Fibroblast of the conjunctiva (primary cell): Measurements from ENCODE around the gene APOH.
A peak's percentile ranks its signal among the peaks of the same experiment; 100 is the strongest.

ENCODE experiments used
- DNase-seq: peaks from one replicate; pipeline ENCODE4 v3.0.0-alpha.2; 2010; ENCODE audit warnings: low read depth

APOH gene

DNA sequence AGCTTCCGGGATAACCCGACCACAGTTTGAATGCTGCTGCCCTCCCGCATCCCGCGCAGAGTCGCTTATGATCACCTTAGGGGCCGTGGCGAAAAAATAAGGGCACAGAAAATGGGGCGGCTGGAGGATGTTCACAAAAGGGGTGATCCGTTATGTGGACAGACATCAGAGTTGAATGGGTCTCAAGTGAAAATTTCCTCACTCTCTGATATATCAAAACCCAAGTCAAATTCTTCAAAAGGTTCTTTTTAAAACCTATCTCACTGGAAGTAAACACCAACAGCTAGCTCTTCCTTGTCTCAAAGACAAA, 36.9 kb downstream of the APOH start:
- no peak for DNase-seq

DNA sequence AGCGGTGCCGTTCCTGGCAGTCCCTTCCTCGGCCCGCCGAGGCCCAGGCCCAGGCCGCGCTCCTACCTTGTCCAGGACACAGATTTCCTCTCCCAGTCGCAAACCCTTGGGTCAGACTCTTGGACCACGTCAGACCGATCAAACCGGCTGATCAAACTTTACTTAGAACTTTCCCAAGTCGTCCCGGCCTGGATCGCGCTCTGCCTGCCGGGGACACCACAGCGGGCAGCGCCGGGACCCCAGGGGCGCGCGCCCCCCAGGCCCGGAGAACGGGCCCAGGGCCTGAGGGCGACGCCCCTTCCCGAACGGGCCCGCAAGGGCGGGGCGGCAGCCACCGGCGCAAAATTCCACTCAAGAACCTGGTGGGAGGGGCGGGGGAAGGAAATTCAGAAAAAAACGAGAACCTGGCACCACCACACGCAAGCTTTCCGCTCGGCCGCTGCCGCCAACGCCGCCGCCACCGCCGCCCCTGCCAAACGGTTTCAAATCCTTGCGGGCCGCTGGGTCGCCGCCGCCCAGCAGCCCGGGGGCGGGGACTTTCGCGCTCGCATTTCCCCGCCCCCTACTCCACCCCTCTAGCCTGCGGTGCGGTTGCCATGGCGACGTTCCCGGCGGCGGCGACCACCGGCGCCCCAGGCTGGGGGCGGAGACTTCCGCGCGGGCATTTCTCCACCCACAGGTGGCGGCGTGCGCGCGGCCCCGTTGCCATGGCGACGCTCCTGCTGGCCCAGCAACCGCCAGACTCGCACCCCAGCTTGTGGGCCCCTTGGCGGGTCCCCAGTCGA, 37.4 kb downstream of the APOH start, which contains the start of gene CEP112:
CEP112 (minus strand) TSS at position 541 of the 785 bp plus-strand sequence.
- peak; percentile 41 for DNase-seq

GRCh38 chr17:66190738-66191592, 38.2 kb downstream of the APOH start:
- DNase-seq, result no peak

- no peak for DNase-seq
Observed at GRCh38 chr17:66187718-66188117, 41.5 kb downstream of the APOH start.

DNA sequence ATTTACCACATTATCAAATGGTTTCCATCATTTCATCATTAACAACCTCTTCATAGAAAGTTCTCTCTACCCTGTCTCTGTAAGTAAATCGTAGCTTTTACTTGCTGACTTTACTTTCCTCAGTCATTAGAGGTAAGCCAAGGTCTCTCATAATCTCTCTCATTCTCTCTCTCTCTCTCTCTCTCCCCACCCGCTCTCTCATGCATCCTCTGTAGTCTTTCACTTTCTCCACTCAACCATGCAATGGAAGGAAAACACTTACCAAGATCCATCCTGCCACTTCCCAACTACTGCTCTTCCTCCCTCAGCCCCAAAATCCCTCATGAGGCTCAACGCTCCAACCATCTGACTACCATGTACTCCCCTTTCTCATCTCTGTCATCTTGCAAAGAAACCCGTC, 43.4 kb downstream of the APOH start:
- no peak for DNase-seq

GRCh38 chr17:66184392-66184791, 44.8 kb downstream of the APOH start:
- DNase-seq, result no peak

- DNase-seq, result no peak
Observed at GRCh38 chr17:66183529-66183928, 45.7 kb downstream of the APOH start.

GRCh38 chr17:66178642-66179041, 50.6 kb downstream of the APOH start:
- no peak for DNase-seq

DNA sequence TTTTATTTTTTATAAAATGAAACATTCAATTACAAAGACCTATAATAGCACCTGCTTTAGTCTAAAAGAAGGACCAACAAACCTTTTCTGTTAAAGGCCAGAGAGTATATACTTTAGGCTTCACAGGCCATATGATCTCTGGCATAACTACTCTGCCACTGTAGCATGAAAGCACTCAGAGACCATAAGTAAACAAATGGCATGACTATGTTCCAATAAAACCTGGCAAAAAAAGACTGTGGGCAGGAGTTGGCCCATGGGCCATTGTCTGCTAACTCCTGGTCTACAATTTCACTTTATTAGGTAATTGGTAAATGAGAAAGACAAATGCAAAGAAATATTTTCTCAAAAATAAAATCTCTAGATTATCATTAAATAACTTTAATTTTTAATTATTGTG, 52.2 kb downstream of the APOH start:
- no peak for DNase-seq

GRCh38 chr17:66175892-66176291, 53.3 kb downstream of the APOH start:
- DNase-seq, result no peak

DNA sequence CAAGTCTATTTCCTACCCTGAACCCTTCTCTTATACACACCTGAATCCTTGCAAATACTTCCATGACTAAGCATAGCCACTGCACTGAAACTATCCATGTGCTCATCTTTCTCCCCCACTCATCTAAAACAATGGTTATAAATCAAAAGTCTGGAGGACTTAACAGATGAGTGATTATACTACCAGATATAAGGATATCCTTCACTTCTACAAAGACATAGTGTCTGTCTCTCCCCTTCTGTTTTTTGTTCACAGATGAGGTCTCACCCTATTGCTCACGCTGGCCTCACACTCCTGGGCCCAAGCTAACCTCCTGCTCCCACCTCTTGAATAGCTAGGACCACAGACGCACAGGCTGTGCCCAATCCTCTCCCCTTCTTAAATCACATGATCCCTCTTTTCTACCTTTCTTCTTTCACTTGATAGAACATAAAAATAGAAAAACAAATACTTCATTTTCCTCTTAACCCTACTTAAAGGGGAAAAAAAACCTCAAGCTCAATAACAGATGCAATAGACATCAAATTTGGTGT, 56.5 kb downstream of the APOH start:
- DNase-seq, result no peak

- no peak for DNase-seq
Observed at GRCh38 chr17:66172144-66172543, 57.1 kb downstream of the APOH start.

GRCh38 chr17:66171692-66172091, 57.5 kb downstream of the APOH start:
- DNase-seq, result no peak

DNA sequence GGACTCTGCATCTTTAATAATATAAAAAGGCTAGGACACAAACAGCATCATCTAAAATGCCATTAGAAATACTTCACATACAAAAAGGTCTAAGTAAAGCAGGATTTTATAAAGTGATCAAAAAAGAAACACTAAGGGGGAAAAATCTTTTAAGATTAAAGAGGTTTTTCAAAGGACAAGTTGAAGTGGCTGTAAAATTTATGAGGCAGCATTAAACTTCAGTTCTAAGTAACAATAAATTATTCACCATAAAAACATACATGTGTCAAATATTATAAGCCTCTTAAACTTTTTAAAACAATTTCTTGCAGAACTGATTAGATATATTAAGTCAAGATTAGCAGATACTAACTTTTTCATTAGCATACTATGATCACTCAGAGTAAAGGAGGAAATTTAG, 58.0 kb downstream of the APOH start:
- no peak for DNase-seq

GRCh38 chr17:66169839-66170238, 59.4 kb downstream of the APOH start:
- no peak for DNase-seq

DNA sequence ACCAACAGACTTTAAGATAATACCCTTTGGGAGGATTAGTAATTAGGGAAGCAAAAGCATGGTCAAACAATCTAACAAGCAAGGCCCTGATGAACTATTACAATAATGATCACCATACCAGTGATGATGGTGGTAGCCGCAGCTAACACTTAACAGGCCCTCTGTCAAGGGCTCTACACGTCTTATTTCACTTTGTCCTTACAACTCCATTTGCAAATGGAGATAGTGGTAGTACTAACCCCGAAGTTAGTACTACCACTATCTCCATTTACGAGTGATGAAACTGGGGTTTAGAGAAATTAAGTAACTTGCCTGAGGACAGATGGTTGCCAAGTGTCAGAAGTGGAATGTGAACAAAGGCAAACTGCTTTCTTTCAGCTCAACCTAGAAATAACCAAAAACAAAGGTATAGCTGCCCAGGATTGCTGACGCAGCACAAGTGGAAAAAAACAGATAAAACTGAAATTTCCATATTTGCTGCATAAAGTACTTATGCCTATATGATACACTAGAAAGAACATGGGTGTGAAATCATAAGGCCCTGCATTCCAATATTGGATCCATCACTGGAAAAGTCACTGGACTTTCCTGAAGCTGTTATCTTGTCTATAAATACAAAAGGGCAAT, 61.9 kb downstream of the APOH start:
- no peak for DNase-seq

GRCh38 chr17:66165537-66166123, 63.6 kb downstream of the APOH start:
- DNase-seq, result peak; percentile 60
